AG04450 (cell line): Measurements from ENCODE around the gene RASGRF2. TPM values are rescaled to one million over a fixed set of nuclear protein-coding genes. Genes with fewer than 3 reads are reported as not detected.

Source experiments
- CTCF ChIA-PET: fragments of 300-600, 350-600 bp; formaldehyde crosslinking; extraction: SDS; loops from one replicate; lab custom pipeline; 2022; ENCODE audit warnings: antibody characterized with exemption, inconsistent platforms; lab: Charles Lee
- POLR2A ChIA-PET: fragments of 350-600 bp; formaldehyde crosslinking; extraction: SDS; loops from one replicate; lab custom pipeline; 2021; ENCODE audit warnings: antibody characterized with exemption, inconsistent platforms; lab: Yijun Ruan, JAX
- DNase-seq: peaks from one replicate; pipeline ENCODE4 v3.0.0-alpha.2; 2011; ENCODE audit warnings: low read depth, low spot score
- H3K27ac ChIP-seq: one replicate; pipeline ENCODE4 v1.5.1; 2012; ENCODE audit warnings: low read depth, low read length, control low read depth
- H3K27me3 ChIP-seq: one replicate; pipeline ENCODE4 v1.6.0; 2012; ENCODE audit warnings: low read length; ENCODE audit not compliant: control insufficient read depth, insufficient read depth
- H3K4me3 ChIP-seq: 2 replicates; pipeline ENCODE4 v1.5.1; 2011; ENCODE audit warnings: mild to moderate bottlenecking, low read depth, low read length, control low read depth
- H3K9me3 ChIP-seq: 2 replicates; pipeline ENCODE4 v1.5.1; 2012; ENCODE audit warnings: low read length; ENCODE audit not compliant: control insufficient read depth, insufficient read depth
- CTCF ChIP-seq: IDR thresholded peaks from 2 replicates; pipeline ENCODE4 v1.5.1; 2011; ENCODE audit warnings: low read depth, low read length, control low read depth, inconsistent platforms
- polyA plus RNA-seq: library from polyadenylated mRNA; depleted of rRNA; stranded (reverse); fragments of >200 nt; gene quantifications from 2 replicates; pipeline ENCODE4 v1.2.3, GENCODE V29; 2011

The RASGRF2 gene
- polyA plus RNA-seq, 1 experiment = 19.5 TPM

GRCh38 chr5:81066102-81066501 is 105.9 kb downstream of the RASGRF2 start:
- Histone ChIP-seq H3K27ac (no peak overlapping the region), H3K27me3 (no peaks in the 10 kb centered on the region), H3K4me3 (no peak overlapping the region), H3K9me3 (no peaks in the 10 kb centered on the region; the same call in 1 of the 2 replicates)
- POLR2A ChIA-PET = no interaction called here
- CTCF ChIA-PET = no interaction called here
- no peak for DNase-seq
- TF ChIP-seq CTCF = no peak

- CTCF ChIA-PET = interaction anchor here (1.2 kb wide), 1 partner anchor 41 kb away, joined by 3 read pairs; no protein-coding TSS in a partner anchor
- POLR2A ChIA-PET = no interaction called here
- no peak for TF ChIP-seq CTCF
Observed at GRCh38 chr5:81067406-81067805, 107.2 kb downstream of the RASGRF2 start.

GRCh38 chr5:81068063-81068462 is 107.9 kb downstream of the RASGRF2 start:
- POLR2A ChIA-PET = no interaction called here
- no peak overlapping the region for H3K27ac ChIP-seq
- CTCF ChIA-PET = interaction anchor here (1.2 kb wide), 1 partner anchor 40 kb away, joined by 3 read pairs; no protein-coding TSS in a partner anchor
- no peaks in the 10 kb centered on the region for H3K27me3 ChIP-seq
- no peak for TF ChIP-seq CTCF
- no peak overlapping the region for H3K4me3 ChIP-seq
- H3K9me3 ChIP-seq = no peaks in the 10 kb centered on the region; the same call in none of the 2 replicates
- DNase-seq = no peak

More at GRCh38 chr5:81067406-81067805, 107.2 kb downstream of the RASGRF2 start:
- DNase-seq = no peak
- no peaks in the 10 kb centered on the region; the same call in 1 of the 2 replicates for H3K9me3 ChIP-seq
- no peaks in the 10 kb centered on the region for H3K27me3 ChIP-seq
- no peak overlapping the region for H3K27ac ChIP-seq
- no peak overlapping the region for H3K4me3 ChIP-seq

GRCh38 chr5:81068635-81069034 is 108.5 kb downstream of the RASGRF2 start:
- TF ChIP-seq CTCF = no peak
- DNase-seq = no peak

GRCh38 chr5:81069990-81070389 is 109.8 kb downstream of the RASGRF2 start:
- CTCF ChIA-PET = no interaction called here
- no peak for DNase-seq

More at GRCh38 chr5:81068635-81069034, 108.5 kb downstream of the RASGRF2 start:
- Histone ChIP-seq H3K27me3 (no peaks in the 10 kb centered on the region), H3K4me3 (no peak overlapping the region), H3K27ac (no peak overlapping the region), H3K9me3 (no peaks in the 10 kb centered on the region; the same call in none of the 2 replicates)
- CTCF ChIA-PET = no interaction called here
- POLR2A ChIA-PET = no interaction called here

More at GRCh38 chr5:81069990-81070389, 109.8 kb downstream of the RASGRF2 start:
- no peak for TF ChIP-seq CTCF
- no peak overlapping the region for H3K4me3 ChIP-seq
- POLR2A ChIA-PET = no interaction called here
- H3K27me3 ChIP-seq = no peaks in the 10 kb centered on the region
- H3K9me3 ChIP-seq = no peaks in the 10 kb centered on the region; the same call in 1 of the 2 replicates
- H3K27ac ChIP-seq = no peak overlapping the region
